Vagina (tissue), 2 donors: ENCODE measurements around the gene POU2F3. TPM values are rescaled to one million over a fixed set of nuclear protein-coding genes. Genes with fewer than 3 reads are reported as not detected.

ENCODE experiments used
- DNase-seq, 2 donors: peaks; one replicate each; pipeline ENCODE4 v3.0.0-alpha.2; 2017; ENCODE audit errors: extremely low spot score in 2 of 2
- H3K27ac ChIP-seq: fragments of 200-600 bp; sonication (generic); one replicate; pipeline ENCODE4 v1.5.1; 2019
- H3K27me3 ChIP-seq: fragments of 200-600 bp; sonication (generic); one replicate; pipeline ENCODE4 v1.5.1; 2019
- H3K36me3 ChIP-seq, 2 donors: fragments of 200-600 bp; sonication (generic); one replicate each; pipeline ENCODE4 v1.5.1; 2017 to 2019
- H3K4me1 ChIP-seq: fragments of 200-600 bp; sonication (generic); one replicate; pipeline ENCODE4 v1.5.1; 2019
- H3K4me3 ChIP-seq, 2 donors: fragments of 200-600 bp; sonication (generic); 1 replicate in 1 of 2; 2 replicates in 1 of 2; pipeline ENCODE4 v1.5.1; 2016 to 2019
- H3K9me3 ChIP-seq: fragments of 200-600 bp; sonication (generic); one replicate; pipeline ENCODE4 v1.5.1; 2019
- POLR2A ChIP-seq, 2 donors: fragments of 450-650 bp; IDR thresholded peaks; one replicate each; pipeline ENCODE4 v1.6.1; 2017; ENCODE audit warnings: antibody characterized with exemption in 2 of 2, mild to moderate bottlenecking in 2 of 2, moderate library complexity in 2 of 2
- POLR2AphosphoS5 ChIP-seq, 2 donors: sonication (generic); formaldehyde crosslinking; IDR thresholded peaks; one replicate each; pipeline ENCODE4 v1.9.0; 2017; ENCODE audit warnings: antibody characterized with exemption in 2 of 2, mild to moderate bottlenecking in 2 of 2, low read depth in 1 of 2; ENCODE audit not compliant: insufficient read depth in 1 of 2
- intact Hi-C: fragments of 100-400 bp; cut with DNase I; formaldehyde crosslinking; loops from one replicate; pipeline ENCODE4 v1.15.1; 2023
- total RNA-seq: library from RNA; depleted of rRNA; stranded (reverse); fragments of >200 nt; gene quantifications from one replicate; pipeline ENCODE4 v1.2.3, GENCODE V29; 2016
- TF ChIP-seq, protein P1 (sequence below), 3 experiments: fragments of 450-650 bp in 2 of 3; fragments of 200-600 bp in 1 of 3; sonication (generic) in 1 of 3; IDR thresholded peaks; one replicate each; pipeline ENCODE4 v1.5.1; 2017 to 2019; ENCODE audit warnings: antibody characterized with exemption in 3 of 3, mild to moderate bottlenecking in 2 of 3, moderate library complexity in 2 of 3

Gene POU2F3
- total RNA-seq, 1 donor from 2014 or later: 2.7 TPM

DNA sequence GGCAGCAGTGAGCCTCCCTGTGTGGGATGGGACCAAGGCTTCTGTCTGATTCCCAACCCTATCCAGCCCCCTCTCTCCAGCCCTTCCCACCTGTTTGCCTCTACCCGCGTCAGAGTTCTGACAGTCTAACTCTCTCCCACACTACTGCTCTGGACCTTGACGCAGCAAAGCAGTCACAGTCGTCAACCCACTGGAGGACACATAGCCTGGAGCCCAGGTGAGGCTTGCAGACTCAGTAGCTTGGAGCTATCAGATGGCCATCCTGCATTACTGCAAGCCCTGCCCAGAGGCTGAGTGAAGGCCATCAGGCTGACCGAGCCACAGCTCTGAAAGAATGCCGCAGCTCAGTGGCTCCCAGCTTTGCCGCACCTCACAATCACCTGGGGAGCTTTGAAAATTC, 25.4 kb upstream of the POU2F3 start:
- Histone ChIP-seq H3K4me1 (peaks cover 91% of the 10 kb centered on the region), H3K27ac (peak overlapping the region; percentile 83), H3K36me3 (no peaks in the 10 kb centered on the region), H3K4me3 (no peak overlapping the region), H3K27me3 (no peaks in the 10 kb centered on the region), H3K9me3 (no peaks in the 10 kb centered on the region)
- DNase-seq: no peak
- TF ChIP-seq POLR2A (IDR thresholded peaks at IDR 0.05) (no peak), POLR2AphosphoS5 (IDR thresholded peaks at IDR 0.05; ENCODE audit: insufficient read depth in 1 of 2, low read depth in 1 of 2) (no peak)
- TF ChIP-seq, protein P1, sequence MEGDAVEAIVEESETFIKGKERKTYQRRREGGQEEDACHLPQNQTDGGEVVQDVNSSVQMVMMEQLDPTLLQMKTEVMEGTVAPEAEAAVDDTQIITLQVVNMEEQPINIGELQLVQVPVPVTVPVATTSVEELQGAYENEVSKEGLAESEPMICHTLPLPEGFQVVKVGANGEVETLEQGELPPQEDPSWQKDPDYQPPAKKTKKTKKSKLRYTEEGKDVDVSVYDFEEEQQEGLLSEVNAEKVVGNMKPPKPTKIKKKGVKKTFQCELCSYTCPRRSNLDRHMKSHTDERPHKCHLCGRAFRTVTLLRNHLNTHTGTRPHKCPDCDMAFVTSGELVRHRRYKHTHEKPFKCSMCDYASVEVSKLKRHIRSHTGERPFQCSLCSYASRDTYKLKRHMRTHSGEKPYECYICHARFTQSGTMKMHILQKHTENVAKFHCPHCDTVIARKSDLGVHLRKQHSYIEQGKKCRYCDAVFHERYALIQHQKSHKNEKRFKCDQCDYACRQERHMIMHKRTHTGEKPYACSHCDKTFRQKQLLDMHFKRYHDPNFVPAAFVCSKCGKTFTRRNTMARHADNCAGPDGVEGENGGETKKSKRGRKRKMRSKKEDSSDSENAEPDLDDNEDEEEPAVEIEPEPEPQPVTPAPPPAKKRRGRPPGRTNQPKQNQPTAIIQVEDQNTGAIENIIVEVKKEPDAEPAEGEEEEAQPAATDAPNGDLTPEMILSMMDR (IDR thresholded peaks at IDR 0.05): no peak
- intact Hi-C loops: no loop called here

DNA sequence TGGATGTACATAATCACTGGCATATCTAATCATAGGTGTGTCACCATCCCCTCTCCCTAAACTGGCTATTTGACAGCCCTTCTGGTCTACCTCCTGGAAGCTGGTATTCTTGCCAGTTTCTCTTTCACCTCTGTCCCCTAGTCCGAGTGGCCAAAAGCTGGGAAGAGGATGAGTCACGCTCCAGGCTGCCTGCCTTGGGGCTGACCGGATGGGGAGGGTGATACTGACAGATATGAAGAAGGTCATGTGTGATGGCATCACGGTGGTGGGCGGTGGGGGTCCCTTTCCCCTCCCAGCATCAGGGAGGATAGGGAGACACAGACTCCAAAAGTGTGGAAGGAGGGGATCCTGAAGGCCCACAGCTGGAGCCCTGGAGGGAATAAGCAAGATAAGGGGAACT, 24.3 kb upstream of the POU2F3 start:
- no peak for DNase-seq
- H3K9me3 ChIP-seq: no peaks in the 10 kb centered on the region
- H3K27me3 ChIP-seq: no peaks in the 10 kb centered on the region
- H3K4me1 ChIP-seq: peaks cover 94% of the 10 kb centered on the region
- H3K27ac ChIP-seq: peak overlapping the region; percentile 83
- intact Hi-C loops: no loop called here
- no peaks in the 10 kb centered on the region for H3K36me3 ChIP-seq
- no peak overlapping the region for H3K4me3 ChIP-seq
- TF ChIP-seq POLR2AphosphoS5 (IDR thresholded peaks at IDR 0.05; ENCODE audit: insufficient read depth in 1 of 2, low read depth in 1 of 2) (peak in 1 of 2 donors; percentile 43), POLR2A (IDR thresholded peaks at IDR 0.05) (no peak)
- TF ChIP-seq, protein P1 (IDR thresholded peaks at IDR 0.05): no peak

DNA sequence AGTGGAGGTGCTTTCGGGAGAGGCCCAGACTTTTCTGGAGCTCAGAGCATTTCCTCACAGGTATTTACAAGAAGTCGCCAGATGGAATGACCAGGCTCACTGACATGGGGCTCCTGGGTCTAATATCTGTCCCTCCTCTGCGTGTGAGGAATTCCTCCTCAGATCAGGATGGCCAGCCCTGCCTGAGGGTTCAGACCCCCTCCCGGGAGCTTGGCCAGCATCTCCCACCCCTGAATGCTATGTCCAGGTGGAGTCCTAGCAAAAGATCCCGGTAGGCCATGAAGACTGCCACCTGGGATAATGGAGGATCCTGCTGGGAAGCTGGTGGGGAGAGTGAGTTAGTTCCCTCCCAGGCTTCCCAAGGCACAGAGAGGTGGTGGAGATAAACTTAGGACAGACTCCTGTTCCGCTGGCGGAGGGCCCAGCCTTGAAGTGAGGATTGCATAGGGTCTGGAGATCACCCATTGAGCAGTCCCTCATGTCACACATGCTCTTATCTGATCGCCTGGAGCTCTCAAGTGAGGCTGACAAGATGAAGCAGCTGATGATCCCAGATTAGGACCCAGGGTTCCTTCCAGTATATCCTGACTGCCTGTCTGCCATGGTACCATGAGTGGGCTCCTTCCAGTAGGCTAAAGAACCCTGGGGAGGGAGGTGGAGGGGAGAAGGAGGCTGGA, 23.4 kb upstream of the POU2F3 start:
- Histone ChIP-seq H3K27me3 (no peaks in the 10 kb centered on the region), H3K4me1 (peaks cover 100% of the 10 kb centered on the region), H3K9me3 (no peaks in the 10 kb centered on the region), H3K27ac (peak overlapping the region; percentile 83), H3K36me3 (no peaks in the 10 kb centered on the region), H3K4me3 (no peak overlapping the region)
- intact Hi-C loops: no loop called here
- TF ChIP-seq, protein P1 (IDR thresholded peaks at IDR 0.05): no peak
- TF ChIP-seq POLR2AphosphoS5 (IDR thresholded peaks at IDR 0.05; ENCODE audit: insufficient read depth in 1 of 2, low read depth in 1 of 2) (no peak), POLR2A (IDR thresholded peaks at IDR 0.05) (no peak)
- DNase-seq: no peak

DNA sequence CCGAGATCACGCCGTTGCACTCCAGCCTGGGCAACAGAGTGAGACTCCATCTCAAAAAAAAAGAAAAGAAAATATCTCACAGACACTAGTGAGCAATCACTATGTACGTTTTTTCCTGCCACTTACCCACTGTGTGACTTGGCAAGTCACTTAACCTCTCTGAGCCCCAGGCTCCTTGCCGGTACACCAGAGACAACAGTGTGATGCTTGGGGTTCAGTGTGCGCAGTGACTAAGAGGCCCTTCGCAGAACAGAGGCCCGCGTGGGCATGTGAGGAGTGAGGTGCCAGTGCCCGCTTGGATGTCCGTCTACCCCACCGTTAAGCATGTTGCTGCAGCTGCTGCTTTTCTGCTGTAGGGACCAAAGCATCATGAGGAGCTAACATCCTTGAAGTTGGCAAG, 22.4 kb upstream of the POU2F3 start:
- intact Hi-C loops: no loop called here
- H3K36me3 ChIP-seq: no peaks in the 10 kb centered on the region
- peak overlapping the region; percentile 83 for H3K27ac ChIP-seq
- H3K4me3 ChIP-seq: no peak overlapping the region
- TF ChIP-seq POLR2A (IDR thresholded peaks at IDR 0.05) (no peak), POLR2AphosphoS5 (IDR thresholded peaks at IDR 0.05; ENCODE audit: insufficient read depth in 1 of 2, low read depth in 1 of 2) (no peak)
- TF ChIP-seq, protein P1 (IDR thresholded peaks at IDR 0.05): no peak
- no peaks in the 10 kb centered on the region for H3K27me3 ChIP-seq
- no peaks in the 10 kb centered on the region for H3K9me3 ChIP-seq
- H3K4me1 ChIP-seq: peaks cover 94% of the 10 kb centered on the region
- DNase-seq: no peak

DNA sequence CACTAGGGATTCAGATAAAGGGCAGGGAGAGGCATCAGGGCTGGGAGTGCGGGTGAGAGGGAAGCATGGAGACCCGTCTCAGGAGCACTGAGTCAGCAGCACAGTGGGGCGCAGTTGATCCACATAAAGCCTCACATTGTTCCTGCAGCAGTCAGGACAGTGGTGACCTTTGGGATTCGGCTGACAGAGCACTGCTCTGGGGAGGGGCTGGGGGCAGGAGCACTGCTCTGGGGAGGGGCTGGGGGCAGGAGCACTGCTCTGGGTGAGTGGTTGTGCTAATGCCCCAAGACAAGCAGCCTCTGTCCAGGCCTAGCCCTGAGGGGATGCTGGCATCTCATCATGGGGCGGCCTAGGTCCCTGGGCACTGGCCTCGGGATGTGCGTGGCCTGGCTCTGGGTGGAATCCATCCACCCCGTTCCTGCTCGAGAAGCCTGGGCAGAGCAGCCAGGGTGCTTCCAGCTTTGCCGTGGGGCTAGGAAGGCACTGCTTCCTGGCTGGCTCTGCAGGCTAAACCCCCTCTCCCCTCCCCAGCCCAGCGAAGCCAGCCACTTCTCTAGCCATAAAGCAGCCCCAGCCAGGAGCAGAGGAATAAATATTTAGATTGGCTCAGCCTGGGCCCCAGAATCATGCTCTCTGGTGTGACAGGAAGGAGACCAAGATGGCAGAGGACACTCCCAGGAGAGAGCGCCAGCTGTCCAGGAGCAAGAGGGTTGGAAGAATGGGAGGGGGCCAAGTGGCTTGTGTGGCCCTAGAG, 21.8 kb upstream of the POU2F3 start:
- DNase-seq: no peak
- H3K4me1 ChIP-seq: peaks cover 88% of the 10 kb centered on the region
- no peaks in the 10 kb centered on the region for H3K27me3 ChIP-seq
- H3K36me3 ChIP-seq: no peaks in the 10 kb centered on the region
- no peaks in the 10 kb centered on the region for H3K9me3 ChIP-seq
- intact Hi-C loops: no loop called here
- TF ChIP-seq, protein P1 (IDR thresholded peaks at IDR 0.05): no peak
- TF ChIP-seq POLR2A (IDR thresholded peaks at IDR 0.05) (no peak), POLR2AphosphoS5 (IDR thresholded peaks at IDR 0.05; ENCODE audit: insufficient read depth in 1 of 2, low read depth in 1 of 2) (no peak)
- H3K27ac ChIP-seq: peak overlapping the region; percentile 83
- no peak overlapping the region for H3K4me3 ChIP-seq
